ENCODE measurements around the gene DMRTA2.

GRCh38 chr1:50422675-50422945, 633 bp downstream of the DMRTA2 start:
- TF ChIP-seq, protein P1, sequence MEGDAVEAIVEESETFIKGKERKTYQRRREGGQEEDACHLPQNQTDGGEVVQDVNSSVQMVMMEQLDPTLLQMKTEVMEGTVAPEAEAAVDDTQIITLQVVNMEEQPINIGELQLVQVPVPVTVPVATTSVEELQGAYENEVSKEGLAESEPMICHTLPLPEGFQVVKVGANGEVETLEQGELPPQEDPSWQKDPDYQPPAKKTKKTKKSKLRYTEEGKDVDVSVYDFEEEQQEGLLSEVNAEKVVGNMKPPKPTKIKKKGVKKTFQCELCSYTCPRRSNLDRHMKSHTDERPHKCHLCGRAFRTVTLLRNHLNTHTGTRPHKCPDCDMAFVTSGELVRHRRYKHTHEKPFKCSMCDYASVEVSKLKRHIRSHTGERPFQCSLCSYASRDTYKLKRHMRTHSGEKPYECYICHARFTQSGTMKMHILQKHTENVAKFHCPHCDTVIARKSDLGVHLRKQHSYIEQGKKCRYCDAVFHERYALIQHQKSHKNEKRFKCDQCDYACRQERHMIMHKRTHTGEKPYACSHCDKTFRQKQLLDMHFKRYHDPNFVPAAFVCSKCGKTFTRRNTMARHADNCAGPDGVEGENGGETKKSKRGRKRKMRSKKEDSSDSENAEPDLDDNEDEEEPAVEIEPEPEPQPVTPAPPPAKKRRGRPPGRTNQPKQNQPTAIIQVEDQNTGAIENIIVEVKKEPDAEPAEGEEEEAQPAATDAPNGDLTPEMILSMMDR (IDR thresholded peaks at IDR 0.05) = no peak
- TF ChIP-seq POLR2A (IDR thresholded peaks at IDR 0.05) = no peak

Data from heart left ventricle (tissue), 13 donors.